Nucleus accumbens (tissue), 56 donors: ENCODE measurements around the gene CTBP2.

Experiments used
- DNase-seq, 56 donors: peaks; one replicate each; lab custom pipeline; 2025; lab: John Stamatoyannopoulos, UW

The CTBP2 gene

GRCh38 chr10:125129076-125129458 is 31.3 kb downstream of the CTBP2 start:
- DNase-seq: no peak

- no peak for DNase-seq
These were observed 31.8 kb downstream of the CTBP2 start for GRCh38 chr10:125128397-125129075.

DNA sequence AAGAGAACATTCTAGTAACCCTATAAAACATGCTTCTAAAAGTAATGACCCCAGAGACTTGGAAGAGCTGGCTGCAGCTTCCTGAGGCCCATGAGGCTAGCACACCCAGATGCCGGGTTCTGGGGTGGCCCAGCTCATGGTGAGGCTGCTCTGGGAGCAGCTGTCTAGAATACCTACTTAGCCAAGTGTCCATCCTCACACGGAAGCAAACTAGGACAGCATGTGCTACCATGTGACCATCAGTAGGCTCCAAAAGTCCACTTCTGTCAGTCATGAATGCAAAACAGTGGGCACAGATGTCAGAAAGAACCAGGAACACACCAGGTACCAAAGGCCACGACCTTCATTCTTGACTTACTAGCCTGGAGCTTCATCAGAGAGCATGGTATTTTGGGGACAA is 32.4 kb downstream of the CTBP2 start:
- DNase-seq: no peak

GRCh38 chr10:125127110-125127509 is 33.3 kb downstream of the CTBP2 start:
- DNase-seq: no peak

DNA sequence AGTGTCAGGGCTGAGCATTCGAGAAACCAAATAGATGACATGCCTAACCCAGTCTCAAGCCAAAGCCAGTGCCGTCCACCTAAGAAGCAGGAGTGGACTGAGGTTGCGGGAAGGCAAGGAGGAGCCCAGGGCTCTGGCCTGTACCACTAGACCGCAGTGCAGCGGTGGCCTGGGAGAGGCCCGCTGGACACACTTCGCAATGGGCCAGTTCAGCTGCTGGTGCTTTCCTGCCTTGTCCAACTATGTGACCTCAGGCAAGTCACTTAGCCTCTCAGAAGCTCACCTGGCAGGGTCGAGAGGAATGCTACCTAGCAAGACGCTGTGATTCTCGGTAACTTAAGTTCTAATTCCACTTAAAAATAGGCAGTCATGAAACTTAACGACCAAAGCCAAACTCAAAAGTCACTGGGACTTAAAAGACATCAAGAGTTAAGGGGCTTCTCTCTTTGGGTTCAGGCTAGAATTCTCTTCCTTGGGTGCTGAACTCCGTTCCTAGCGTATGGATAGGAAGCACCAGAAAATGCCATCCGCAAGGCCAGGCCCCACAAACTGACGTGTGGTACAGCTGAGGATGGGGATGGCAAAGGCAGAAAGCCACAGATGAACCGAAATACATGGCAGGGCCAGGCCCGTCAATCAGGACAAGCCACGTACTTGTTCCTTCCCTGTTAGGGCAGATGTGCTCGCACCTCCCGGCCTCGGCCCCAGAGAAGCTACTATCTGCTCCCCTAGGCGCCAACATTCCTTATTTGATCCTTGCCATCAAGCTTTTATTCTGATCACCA is 34.2 kb downstream of the CTBP2 start:
- no peak for DNase-seq

DNA sequence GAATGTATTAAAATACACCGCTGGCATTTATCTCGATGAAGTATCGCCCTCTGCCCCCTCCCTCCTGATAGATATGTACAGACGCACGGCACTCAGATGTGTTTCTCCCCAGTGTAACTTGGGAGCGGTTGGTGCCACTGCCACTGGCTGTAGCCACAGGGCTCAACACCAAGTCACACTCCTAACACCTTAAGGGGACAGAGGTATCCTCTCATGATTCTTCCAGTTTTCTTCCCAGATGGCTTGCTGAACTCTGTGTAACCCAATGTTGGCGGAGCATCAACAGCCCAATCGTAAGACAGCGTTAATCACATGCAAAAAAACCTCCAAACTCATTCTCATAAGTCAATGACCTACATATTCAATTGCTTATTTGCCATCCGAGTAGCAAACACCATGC is 35.5 kb downstream of the CTBP2 start:
- DNase-seq: no peak

DNA sequence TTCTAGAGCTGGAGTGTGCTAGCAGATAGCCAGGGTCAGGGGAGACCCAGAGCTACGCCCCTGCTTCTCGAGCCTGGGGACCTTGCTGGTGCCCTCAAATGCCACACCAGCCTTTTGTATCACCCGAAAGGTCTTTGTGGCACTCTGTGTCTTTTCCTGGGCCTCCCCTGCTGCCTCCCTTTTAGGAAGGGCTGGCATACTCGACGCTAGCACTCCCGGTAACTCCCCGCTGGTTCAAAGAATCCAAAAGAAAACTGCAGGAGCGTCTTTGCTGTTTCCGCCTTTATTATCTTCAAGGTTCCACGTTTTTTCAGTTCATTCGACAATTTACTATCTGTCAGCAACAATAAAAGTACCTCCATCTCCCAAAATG is 36.3 kb downstream of the CTBP2 start:
- DNase-seq: no peak

- DNase-seq: peak in 47 of 56 donors; percentile 15 to 91 (median 54)
These were observed 36.8 kb downstream of the CTBP2 start for GRCh38 chr10:125123476-125124114.

- DNase-seq: no peak
These were observed 37.8 kb downstream of the CTBP2 start for GRCh38 chr10:125122566-125122965.

- no peak for DNase-seq
These were observed 39.4 kb downstream of the CTBP2 start for GRCh38 chr10:125121003-125121402.

GRCh38 chr10:125120053-125120710 is 40.2 kb downstream of the CTBP2 start:
- no peak for DNase-seq

- DNase-seq: no peak
These were observed 41.7 kb downstream of the CTBP2 start for GRCh38 chr10:125118701-125119100.

- DNase-seq: peak in 26 of 56 donors; percentile 6 to 57 (median 26)
These were observed 42.3 kb downstream of the CTBP2 start for GRCh38 chr10:125118011-125118611.

GRCh38 chr10:125116652-125117310 is 43.6 kb downstream of the CTBP2 start:
- no peak for DNase-seq

GRCh38 chr10:125116041-125116649 is 44.2 kb downstream of the CTBP2 start:
- DNase-seq: no peak

DNA sequence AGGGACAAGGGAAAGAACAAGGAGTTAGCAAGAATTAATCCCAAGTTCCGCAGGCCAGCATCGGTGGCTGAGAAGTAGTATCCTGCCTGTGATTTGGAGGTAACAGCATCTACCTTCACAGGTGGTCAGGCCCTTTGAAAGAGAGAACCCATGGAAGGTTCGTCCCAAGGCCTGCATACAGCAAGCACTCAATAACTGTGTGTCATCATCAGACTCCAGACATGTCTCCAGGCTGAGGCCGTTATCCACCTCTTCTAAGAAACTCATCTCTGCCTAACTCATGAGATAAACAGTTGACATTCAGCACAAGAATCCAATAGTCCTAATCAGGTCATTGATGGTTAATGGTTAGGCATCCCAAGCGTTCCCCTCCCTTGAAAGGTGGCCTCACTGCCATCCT is 45.0 kb downstream of the CTBP2 start:
- DNase-seq: no peak

- DNase-seq: no peak
These were observed 45.5 kb downstream of the CTBP2 start for GRCh38 chr10:125114761-125115391.

DNA sequence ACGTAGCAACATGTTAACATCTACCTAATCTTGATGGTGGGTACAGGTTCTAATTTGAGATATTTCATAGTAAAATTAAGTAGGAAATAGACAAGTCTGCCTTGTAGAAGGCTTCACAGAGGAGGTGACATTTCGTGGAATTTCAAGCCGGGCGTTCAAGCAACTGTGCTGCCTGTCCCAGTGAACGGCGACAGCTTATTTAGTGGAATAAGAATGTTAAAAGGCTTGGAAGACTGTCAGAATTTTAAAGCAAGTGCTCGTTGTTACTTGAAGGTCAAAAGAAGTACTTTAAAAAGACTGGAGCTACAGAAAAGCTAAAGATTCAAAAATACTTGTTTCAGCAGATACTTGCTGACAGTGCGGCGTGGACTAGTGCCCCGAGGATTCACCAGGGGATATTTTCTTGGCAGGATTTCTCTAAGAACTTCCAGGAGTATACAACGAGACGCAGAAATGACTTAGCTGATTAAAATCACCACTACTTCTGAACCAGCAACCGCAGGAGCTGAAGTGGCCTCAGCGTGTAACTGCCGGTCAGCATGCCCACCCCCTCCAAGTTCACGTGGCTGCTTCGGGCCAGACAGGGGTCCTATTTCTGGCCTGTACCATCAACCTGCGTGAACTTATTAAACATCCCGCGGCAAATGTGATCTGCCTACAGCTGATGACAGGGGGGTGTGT is 46.5 kb downstream of the CTBP2 start:
- DNase-seq: no peak
